ENCODE measurements around the gene STPG4.
A peak's percentile ranks its signal among the peaks of the same experiment; 100 is the strongest.

The STPG4 gene

GRCh38 chr2:47195148-47195547 lies 40.0 kb upstream of the STPG4 start:
- H3K9me3 ChIP-seq (ENCODE audit: control insufficient read depth, insufficient read depth, low read depth, low read length): no peaks in the 10 kb centered on the region
- no peaks in the 10 kb centered on the region for H3K36me3 ChIP-seq (ENCODE audit: control insufficient read depth in 2 of 2, insufficient read depth in 1 of 2, low read length in 2 of 2)
- POLR2A ChIA-PET: interaction anchor here (1.4 kb wide), 1 partner anchor 22 kb away, joined by 6 read pairs; no protein-coding TSS in a partner anchor
- TF ChIP-seq MZF1 (tag by site-specific recombination; IDR thresholded peaks at IDR 0.05; ENCODE audit: borderline replicate concordance) (0 out of 2 replicates have a peak, but pooled peaks have one; percentile 23), ZFP69B (tag by site-specific recombination; IDR thresholded peaks at IDR 0.05) (peak; percentile 90), ZNF692 (tag by site-specific recombination; IDR thresholded peaks at IDR 0.05) (peak; percentile 96), SCRT2 (tag by site-specific recombination; IDR thresholded peaks at IDR 0.05) (no peak), ZNF660 (tag by site-specific recombination; IDR thresholded peaks at IDR 0.05) (0 out of 2 replicates have a peak, but pooled peaks have one; percentile 53)
- CTCF ChIA-PET: interaction anchor here (0.6 to 1.9 kb wide), 7 partner anchors 9 to 206 kb away, joined by 3 to 7 read pairs (median 4); no protein-coding TSS in a partner anchor
- H3K4me1 ChIP-seq (ENCODE audit: control insufficient read depth, insufficient read depth, low read length): peaks cover 40% of the 10 kb centered on the region
- H3K4me3 ChIP-seq (ENCODE audit: low read depth, low read length): no peak overlapping the region
- no peak overlapping the region; the same call in 1 of the 2 replicates for H3K27ac ChIP-seq (ENCODE audit: extremely low read depth, low read depth, low read length)

GRCh38 chr2:47194410-47194809 lies 39.3 kb upstream of the STPG4 start:
- Histone ChIP-seq H3K27ac (ENCODE audit: extremely low read depth, low read depth, low read length) (no peak overlapping the region; the same call in 1 of the 2 replicates), H3K36me3 (ENCODE audit: control insufficient read depth in 2 of 2, insufficient read depth in 1 of 2, low read length in 2 of 2) (no peaks in the 10 kb centered on the region), H3K9me3 (ENCODE audit: control insufficient read depth, insufficient read depth, low read depth, low read length) (no peaks in the 10 kb centered on the region), H3K4me3 (ENCODE audit: low read depth, low read length) (no peak overlapping the region), H3K4me1 (ENCODE audit: control insufficient read depth, insufficient read depth, low read length) (peaks cover 40% of the 10 kb centered on the region)
- ChIA-PET POLR2A (no interaction called here), CTCF (interaction anchor here (0.6 to 1.9 kb wide), 5 partner anchors 10 to 205 kb away, joined by 3 to 5 read pairs (median 4); no protein-coding TSS in a partner anchor)
- TF ChIP-seq ZNF660 (tag by site-specific recombination; IDR thresholded peaks at IDR 0.05) (no peak), ZNF843 (tag by site-specific recombination; IDR thresholded peaks at IDR 0.05) (no peak), ZNF510 (tag by site-specific recombination; IDR thresholded peaks at IDR 0.05; ENCODE audit: insufficient replicate concordance) (no peak), ZNF350 (tag by site-specific recombination; IDR thresholded peaks at IDR 0.05) (no peak; the same call in 1 of the 2 replicates), ZNF324 (tag by site-specific recombination; IDR thresholded peaks at IDR 0.05) (no peak), SCRT1 (tag by site-specific recombination; IDR thresholded peaks at IDR 0.05; ENCODE audit: borderline replicate concordance) (no peak), CTCF (tag by site-specific recombination; IDR thresholded peaks at IDR 0.05) (no peak), ZNF354C (tag by site-specific recombination; IDR thresholded peaks at IDR 0.05; ENCODE audit: borderline replicate concordance, low read depth) (no peak), ZNF221 (tag by site-specific recombination; IDR thresholded peaks at IDR 0.05; ENCODE audit: borderline replicate concordance) (no peak), SCRT2 (tag by site-specific recombination; IDR thresholded peaks at IDR 0.05) (no peak), ZNF654 (tag by site-specific recombination; IDR thresholded peaks at IDR 0.05; ENCODE audit: low read depth) (no peak)

- H3K27ac ChIP-seq (ENCODE audit: extremely low read depth, low read depth, low read length): peak overlapping the region; percentile 40; the same call in 1 of the 2 replicates
- H3K4me1 ChIP-seq (ENCODE audit: control insufficient read depth, insufficient read depth, low read length): peaks cover 40% of the 10 kb centered on the region
- ChIA-PET CTCF (interaction anchor here (1.5 kb wide), 1 partner anchor 10 kb away, joined by 3 read pairs; no protein-coding TSS in a partner anchor), POLR2A (no interaction called here)
- no peaks in the 10 kb centered on the region for H3K36me3 ChIP-seq (ENCODE audit: control insufficient read depth in 2 of 2, insufficient read depth in 1 of 2, low read length in 2 of 2)
- H3K9me3 ChIP-seq (ENCODE audit: control insufficient read depth, insufficient read depth, low read depth, low read length): no peaks in the 10 kb centered on the region
- no peak overlapping the region for H3K4me3 ChIP-seq (ENCODE audit: low read depth, low read length)
- TF ChIP-seq ZNF530 (tag by site-specific recombination; IDR thresholded peaks at IDR 0.05; ENCODE audit: low read depth) (no peak), ZNF404 (tag by site-specific recombination; IDR thresholded peaks at IDR 0.05) (no peak), PRDM2 (tag by site-specific recombination; IDR thresholded peaks at IDR 0.05; ENCODE audit: borderline replicate concordance) (no peak), GLI2 (tag by site-specific recombination; IDR thresholded peaks at IDR 0.05; ENCODE audit: borderline replicate concordance, low read depth) (no peak), ZNF624 (tag by site-specific recombination; IDR thresholded peaks at IDR 0.05) (no peak), ZNF830 (tag by site-specific recombination; IDR thresholded peaks at IDR 0.05; ENCODE audit: low read depth) (no peak), ZNF10 (tag by site-specific recombination; IDR thresholded peaks at IDR 0.05) (no peak), ZNF629 (tag by site-specific recombination; IDR thresholded peaks at IDR 0.05) (no peak), ZNF174 (tag by site-specific recombination; IDR thresholded peaks at IDR 0.05) (no peak)
These were observed 38.5 kb upstream of the STPG4 start for GRCh38 chr2:47193607-47194006.

All from HEK293 (cell line).